Breast epithelium (tissue), 3 donors: ENCODE data around the gene MAGEA2B.
"Not testable (repeated sequence)": the region's sequence is repeated elsewhere in the genome, so short reads cannot be mapped to it uniquely, and the experiment has no call there.

Source experiments
- POLR2A ChIP-seq: fragments of 450-650 bp; IDR thresholded peaks from one replicate; pipeline ENCODE4 v1.6.1; 2016; ENCODE audit warnings: antibody characterized with exemption, mild to moderate bottlenecking, moderate library complexity
- POLR2AphosphoS5 ChIP-seq, 3 donors: sonication (generic); formaldehyde crosslinking; IDR thresholded peaks; one replicate each; pipeline ENCODE4 v1.6.1; 2017; ENCODE audit warnings: antibody characterized with exemption in 3 of 3

DNA sequence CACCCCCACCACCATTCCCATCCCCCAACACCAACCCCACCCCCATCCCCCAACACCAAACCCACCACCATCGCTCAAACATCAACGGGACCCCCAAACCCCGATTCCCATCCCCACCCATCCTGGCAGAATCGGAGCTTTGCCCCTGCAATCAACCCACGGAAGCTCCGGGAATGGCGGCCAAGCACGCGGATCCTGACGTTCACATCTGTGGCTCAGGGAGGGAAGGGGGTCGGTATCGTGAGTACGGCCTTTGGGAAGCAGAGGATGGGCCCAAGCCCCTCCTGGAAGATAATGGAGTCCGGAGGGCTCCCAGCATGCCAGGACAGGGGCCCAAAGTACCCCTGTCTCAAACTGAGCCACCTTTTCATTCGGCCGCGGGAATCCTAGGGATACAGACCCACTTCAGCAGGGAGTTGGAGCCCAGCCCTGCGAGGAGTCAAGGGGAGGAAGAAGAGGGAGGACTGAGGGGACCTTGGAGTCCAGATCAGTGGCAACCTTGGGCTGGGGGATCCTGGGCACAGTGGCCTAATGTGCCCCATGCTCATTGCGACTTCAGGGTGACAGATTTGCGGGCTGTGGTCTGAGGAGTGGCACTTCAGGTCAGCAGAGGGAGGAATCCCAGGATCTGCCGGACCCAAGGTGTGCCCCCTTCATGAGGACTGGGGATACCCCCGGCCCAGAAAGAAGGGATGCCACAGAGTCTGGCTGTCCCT lies 19.9 kb downstream of the MAGEA2B start:
- TF ChIP-seq POLR2A; POLR2AphosphoS5 (IDR thresholded peaks at IDR 0.05): not testable (repeated sequence)
